GM18909 (cell line): Measurements from ENCODE around the gene SOST.

ENCODE experiments used
- ATAC-seq: cut with Tn5 transposase; IDR thresholded peaks from one replicate; pipeline ENCODE4 v1.9.1; 2021; ENCODE audit warnings: mild to moderate bottlenecking; ENCODE audit not compliant: unreplicated experiment, poor library complexity

Gene SOST

GRCh38 chr17:43753493-43754129 lies 5.0 kb downstream of the SOST start:
- ATAC-seq, result no peak

GRCh38 chr17:43750153-43750552 lies 8.4 kb downstream of the SOST start:
- ATAC-seq, result no peak

- no peak for ATAC-seq
Observed at GRCh38 chr17:43745541-43745940, 13.1 kb downstream of the SOST start.

- no peak for ATAC-seq
Observed at GRCh38 chr17:43741636-43742035, 17.0 kb downstream of the SOST start.

- ATAC-seq, result no peak
Observed at GRCh38 chr17:43740541-43740940, 18.1 kb downstream of the SOST start.

GRCh38 chr17:43737722-43738121 lies 20.9 kb downstream of the SOST start:
- ATAC-seq, result no peak

- no peak for ATAC-seq
Observed at GRCh38 chr17:43736389-43736788, 22.2 kb downstream of the SOST start.

GRCh38 chr17:43734376-43734775 lies 24.2 kb downstream of the SOST start:
- no peak for ATAC-seq

- no peak for ATAC-seq
Observed at GRCh38 chr17:43733956-43734355, 24.6 kb downstream of the SOST start.

- no peak for ATAC-seq
Observed at GRCh38 chr17:43732958-43733357, 25.6 kb downstream of the SOST start.

- no peak for ATAC-seq
Observed at GRCh38 chr17:43728081-43728480, 30.5 kb downstream of the SOST start.

- no peak for ATAC-seq
Observed at GRCh38 chr17:43723697-43724359, 34.8 kb downstream of the SOST start.

- no peak for ATAC-seq
Observed at GRCh38 chr17:43722870-43723665, 35.5 kb downstream of the SOST start.

- ATAC-seq, result no peak
Observed at GRCh38 chr17:43722269-43722619, 36.3 kb downstream of the SOST start.

- no peak for ATAC-seq
Observed at GRCh38 chr17:43721537-43722268, 36.9 kb downstream of the SOST start.

GRCh38 chr17:43720311-43721060 lies 38.1 kb downstream of the SOST start:
- ATAC-seq, result peak; percentile 77

GRCh38 chr17:43719578-43719977 lies 39.0 kb downstream of the SOST start:
- no peak for ATAC-seq

- no peak for ATAC-seq
Observed at GRCh38 chr17:43718544-43718943, 40.0 kb downstream of the SOST start.

- ATAC-seq, result no peak
Observed at GRCh38 chr17:43717913-43718312, 40.7 kb downstream of the SOST start.

- ATAC-seq, result no peak
Observed at GRCh38 chr17:43714465-43715149, 44.0 kb downstream of the SOST start.
